Neural progenitor cell (in vitro differentiated cells): ENCODE results near the gene UNC5A. TPM values are rescaled to one million over a fixed set of nuclear protein-coding genes. Genes with fewer than 3 reads are reported as not detected.
A peak's percentile ranks its signal among the peaks of the same experiment; 100 is the strongest.

ENCODE experiments used
- DNase-seq: peaks from one replicate; pipeline ENCODE4 v3.0.0-alpha.2; 2016; ENCODE audit warnings: low spot score
- H2AFZ ChIP-seq: fragments of 200-600 bp; sonication (generic); replicated peaks from 2 replicates; pipeline ENCODE4 v1.6.1; 2016; ENCODE audit warnings: antibody characterized with exemption
- H3F3A ChIP-seq: fragments of 200-600 bp; sonication (generic); 2 replicates; pipeline ENCODE4 v1.6.1; 2016; ENCODE audit warnings: antibody characterized with exemption, low read depth
- H3K27ac ChIP-seq: fragments of 200-600 bp; sonication (generic); 2 replicates; pipeline ENCODE4 v1.5.1; 2016; ENCODE audit warnings: mild to moderate bottlenecking
- H3K27me3 ChIP-seq: fragments of 200-600 bp; sonication (generic); 2 replicates; pipeline ENCODE4 v1.6.1; 2016; ENCODE audit warnings: mild to moderate bottlenecking, moderate library complexity
- H3K36me3 ChIP-seq: fragments of 200-600 bp; sonication (generic); 2 replicates; pipeline ENCODE4 v1.5.1; 2016
- H3K4me1 ChIP-seq: fragments of 200-600 bp; sonication (generic); 2 replicates; pipeline ENCODE4 v1.6.1; 2016; ENCODE audit warnings: mixed run types
- H3K4me2 ChIP-seq: fragments of 200-600 bp; sonication (generic); 2 replicates; pipeline ENCODE4 v1.6.1; 2016
- H3K4me3 ChIP-seq: fragments of 200-600 bp; sonication (generic); 2 replicates; pipeline ENCODE4 v1.5.1; 2016
- H3K79me2 ChIP-seq: fragments of 200-600 bp; sonication (generic); 2 replicates; pipeline ENCODE4 v1.6.1; 2016; ENCODE audit warnings: low read depth
- H3K9ac ChIP-seq: fragments of 200-600 bp; sonication (generic); 2 replicates; pipeline ENCODE4 v1.6.1; 2016
- H3K9me3 ChIP-seq: fragments of 200-600 bp; sonication (generic); 2 replicates; pipeline ENCODE4 v1.5.1; 2016; ENCODE audit warnings: low read depth
- H4K20me1 ChIP-seq: fragments of 200-600 bp; sonication (generic); 2 replicates; pipeline ENCODE4 v1.6.1; 2016; ENCODE audit warnings: low read depth
- H3K27ac Mint-ChIP-seq: 3 replicates; pipeline ENCODE4 v1.8.0; 2021; ENCODE audit warnings: mixed read lengths
- H3K27me3 Mint-ChIP-seq: 2 replicates; pipeline ENCODE4 v1.8.0; 2022; ENCODE audit warnings: low read depth, mild to moderate bottlenecking, inconsistent platforms, moderate library complexity, mixed read lengths; ENCODE audit not compliant: insufficient read depth
- H3K36me3 Mint-ChIP-seq: 3 replicates; pipeline ENCODE4 v1.8.0; 2021; ENCODE audit warnings: mixed read lengths
- H3K4me1 Mint-ChIP-seq: 3 replicates; pipeline ENCODE4 v1.8.0; 2021; ENCODE audit warnings: mixed read lengths
- H3K4me3 Mint-ChIP-seq: 3 replicates; pipeline ENCODE4 v1.8.0; 2021; ENCODE audit warnings: mild to moderate bottlenecking, moderate library complexity, mixed read lengths
- H3K9me3 Mint-ChIP-seq: 3 replicates; pipeline ENCODE4 v1.8.0; 2020; ENCODE audit warnings: mixed read lengths
- EZH2 ChIP-seq: fragments of 200-600 bp; sonication (generic); IDR thresholded peaks from 2 replicates; pipeline ENCODE4 v1.6.1; 2017; ENCODE audit warnings: antibody characterized with exemption, mild to moderate bottlenecking, moderate library complexity
- EZH2phosphoT487 ChIP-seq: fragments of 200-600 bp; sonication (generic); IDR thresholded peaks from 2 replicates; pipeline ENCODE4 v1.6.1; 2017; ENCODE audit warnings: antibody characterized with exemption
- total RNA-seq: library from RNA; depleted of rRNA; stranded (reverse); fragments of >200 nt; gene quantifications from 2 replicates; pipeline ENCODE4 v1.2.3, GENCODE V29; 2015; ENCODE audit warnings: low replicate concordance
- TF ChIP-seq, protein P1 (sequence below): fragments of 200-600 bp; sonication (generic); IDR thresholded peaks from 2 replicates; pipeline ENCODE4 v1.5.1; 2017; ENCODE audit warnings: antibody characterized with exemption, mild to moderate bottlenecking

Gene UNC5A
- total RNA-seq, 1 donor from 2014 or later = 1.2 TPM

DNA sequence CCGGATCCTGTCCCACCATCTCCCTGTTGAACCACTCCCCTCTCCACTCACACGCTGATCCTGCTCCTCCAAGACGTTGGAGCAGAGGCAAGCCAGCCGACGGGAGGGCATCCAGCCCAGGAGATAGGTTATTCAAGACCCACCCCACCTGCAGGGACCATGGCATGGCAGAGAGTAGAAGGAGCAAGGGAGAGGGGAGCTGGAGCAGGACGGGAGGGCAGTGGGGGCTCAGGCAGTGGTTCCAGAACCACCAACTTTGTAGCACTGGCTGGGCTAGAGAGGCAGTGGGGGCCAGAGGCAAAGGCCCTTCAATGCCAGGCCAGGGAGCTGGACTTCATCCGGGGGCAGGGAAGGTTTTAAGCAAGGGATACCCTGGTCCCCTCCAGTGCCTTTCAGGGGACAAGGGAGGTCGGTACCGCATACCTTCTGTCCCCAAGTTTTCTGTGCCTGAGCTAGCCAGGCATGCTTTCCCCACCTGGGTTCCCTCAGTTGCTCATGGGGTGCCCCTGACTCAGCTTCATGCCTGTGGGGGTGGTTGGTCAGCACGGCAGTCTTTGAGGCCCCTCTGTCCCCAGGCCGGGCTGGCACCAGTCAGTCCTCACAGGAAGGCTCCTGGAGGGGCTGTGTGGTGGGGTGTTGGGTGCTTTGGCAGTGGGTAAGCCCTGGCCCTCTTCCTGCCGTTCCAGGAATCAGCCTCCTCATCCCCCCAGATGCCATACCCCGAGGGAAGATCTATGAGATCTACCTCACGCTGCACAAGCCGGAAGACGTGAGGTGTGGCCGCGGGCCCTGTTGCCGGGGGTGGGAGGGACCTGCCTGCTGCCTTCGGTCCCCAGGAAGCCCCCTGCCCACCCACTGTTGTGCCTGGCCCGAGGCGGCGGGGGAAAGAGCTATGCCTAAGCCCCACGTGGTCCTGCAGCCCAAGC, 66.4 kb downstream of the UNC5A start:
- Histone ChIP-seq H3K4me2 (no peak overlapping the region), H3K9me3 (no peaks in the 10 kb centered on the region), H2AFZ (no peak overlapping the region), H3K4me3 (no peak overlapping the region), H3K36me3 (no peaks in the 10 kb centered on the region), H3K27me3 (no peaks in the 10 kb centered on the region), H3K79me2 (no peaks in the 10 kb centered on the region), H4K20me1 (no peaks in the 10 kb centered on the region), H3K9ac (no peak overlapping the region), H3F3A (no peaks in the 10 kb centered on the region), H3K4me1 (peaks cover 5% of the 10 kb centered on the region), H3K27ac (no peak overlapping the region)
- no peak overlapping the region for H3K27ac Mint-ChIP-seq
- no peaks in the 10 kb centered on the region for H3K9me3 Mint-ChIP-seq
- no peak for TF ChIP-seq EZH2
- TF ChIP-seq EZH2phosphoT487 = no peak
- TF ChIP-seq, protein P1, sequence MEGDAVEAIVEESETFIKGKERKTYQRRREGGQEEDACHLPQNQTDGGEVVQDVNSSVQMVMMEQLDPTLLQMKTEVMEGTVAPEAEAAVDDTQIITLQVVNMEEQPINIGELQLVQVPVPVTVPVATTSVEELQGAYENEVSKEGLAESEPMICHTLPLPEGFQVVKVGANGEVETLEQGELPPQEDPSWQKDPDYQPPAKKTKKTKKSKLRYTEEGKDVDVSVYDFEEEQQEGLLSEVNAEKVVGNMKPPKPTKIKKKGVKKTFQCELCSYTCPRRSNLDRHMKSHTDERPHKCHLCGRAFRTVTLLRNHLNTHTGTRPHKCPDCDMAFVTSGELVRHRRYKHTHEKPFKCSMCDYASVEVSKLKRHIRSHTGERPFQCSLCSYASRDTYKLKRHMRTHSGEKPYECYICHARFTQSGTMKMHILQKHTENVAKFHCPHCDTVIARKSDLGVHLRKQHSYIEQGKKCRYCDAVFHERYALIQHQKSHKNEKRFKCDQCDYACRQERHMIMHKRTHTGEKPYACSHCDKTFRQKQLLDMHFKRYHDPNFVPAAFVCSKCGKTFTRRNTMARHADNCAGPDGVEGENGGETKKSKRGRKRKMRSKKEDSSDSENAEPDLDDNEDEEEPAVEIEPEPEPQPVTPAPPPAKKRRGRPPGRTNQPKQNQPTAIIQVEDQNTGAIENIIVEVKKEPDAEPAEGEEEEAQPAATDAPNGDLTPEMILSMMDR = no peak
- no peaks in the 10 kb centered on the region for H3K36me3 Mint-ChIP-seq
- no peak for DNase-seq
- no peak overlapping the region for H3K4me3 Mint-ChIP-seq
- H3K4me1 Mint-ChIP-seq = peaks cover 24% of the 10 kb centered on the region
- peaks cover 30% of the 10 kb centered on the region for H3K27me3 Mint-ChIP-seq

GRCh38 chr5:176877793-176878331, 67.5 kb downstream of the UNC5A start:
- Histone ChIP-seq H3K27ac (no peak overlapping the region), H3K27me3 (no peaks in the 10 kb centered on the region), H3K9ac (no peak overlapping the region), H3K4me3 (no peak overlapping the region), H3F3A (no peaks in the 10 kb centered on the region), H2AFZ (no peak overlapping the region), H3K4me2 (no peak overlapping the region), H3K36me3 (no peaks in the 10 kb centered on the region), H3K4me1 (peaks cover 5% of the 10 kb centered on the region), H3K79me2 (no peaks in the 10 kb centered on the region), H4K20me1 (no peaks in the 10 kb centered on the region), H3K9me3 (no peaks in the 10 kb centered on the region)
- Mint-ChIP-seq H3K27me3 (peaks cover 35% of the 10 kb centered on the region), H3K27ac (peak overlapping the region; percentile 33), H3K9me3 (no peaks in the 10 kb centered on the region), H3K4me3 (no peak overlapping the region), H3K4me1 (peaks cover 32% of the 10 kb centered on the region), H3K36me3 (no peaks in the 10 kb centered on the region)
- TF ChIP-seq, protein P1 = no peak
- TF ChIP-seq EZH2 = no peak
- TF ChIP-seq EZH2phosphoT487 = no peak
- no peak for DNase-seq

- TF ChIP-seq, protein P1 = no peak
- TF ChIP-seq EZH2 (no peak), EZH2phosphoT487 (no peak)
- no peaks in the 10 kb centered on the region for H3K79me2 ChIP-seq
- no peak overlapping the region for H3K27ac ChIP-seq
- Mint-ChIP-seq H3K27me3 (peaks cover 41% of the 10 kb centered on the region), H3K27ac (peak overlapping the region; percentile 33), H3K4me1 (peaks cover 38% of the 10 kb centered on the region), H3K4me3 (no peak overlapping the region), H3K9me3 (no peaks in the 10 kb centered on the region), H3K36me3 (no peaks in the 10 kb centered on the region)
- no peak for DNase-seq
- H3K4me3 ChIP-seq = no peak overlapping the region
- H3K9me3 ChIP-seq = no peaks in the 10 kb centered on the region
- H4K20me1 ChIP-seq = no peaks in the 10 kb centered on the region
- H3K9ac ChIP-seq = no peak overlapping the region
- no peak overlapping the region for H3K4me2 ChIP-seq
- no peaks in the 10 kb centered on the region for H3K36me3 ChIP-seq
- peaks cover 5% of the 10 kb centered on the region for H3K4me1 ChIP-seq
- no peaks in the 10 kb centered on the region for H3F3A ChIP-seq
- no peaks in the 10 kb centered on the region for H3K27me3 ChIP-seq
- no peak overlapping the region for H2AFZ ChIP-seq
Observed at GRCh38 chr5:176878463-176878862, 68.1 kb downstream of the UNC5A start.
